MM.1S (cell line): Measurements from ENCODE around the gene HCN1.

Source experiments
- EZH2 ChIP-seq: fragments of 300-600 bp; sonication (generic); optimal IDR thresholded peaks from 2 replicates; pipeline ENCODE3; 2017; ENCODE audit warnings: low read depth, mild to moderate bottlenecking, antibody characterized with exemption, low read length, mixed read lengths
- EZH2phosphoT487 ChIP-seq: fragments of 300-600 bp; sonication (generic); IDR thresholded peaks from 2 replicates; pipeline ENCODE4 v1.6.1; 2018; ENCODE audit warnings: antibody characterized with exemption, low read length
- TF ChIP-seq, protein P1 (sequence below): fragments of 300-600 bp; sonication (generic); IDR thresholded peaks from 2 replicates; pipeline ENCODE4 v1.5.1; 2016; ENCODE audit warnings: antibody characterized with exemption, low read length, mixed read lengths

DNA sequence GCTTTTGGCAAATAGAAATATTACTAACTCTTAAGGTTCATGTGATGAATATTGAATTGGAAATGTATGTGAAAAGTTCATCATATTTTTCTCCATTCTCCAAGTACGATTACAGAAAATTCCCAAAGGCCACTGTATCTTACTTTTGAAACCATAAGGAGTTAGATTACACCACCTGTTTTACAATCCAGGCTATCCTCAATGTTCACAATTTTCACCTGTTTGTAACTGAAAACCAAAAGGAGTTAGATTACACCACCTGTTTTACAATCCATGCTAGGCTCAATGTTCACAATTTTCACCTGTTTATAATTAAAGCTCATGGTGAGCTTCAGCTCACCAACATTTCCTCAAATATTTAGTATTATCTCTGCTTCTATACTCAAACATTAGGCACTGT lies 188.0 kb downstream of the HCN1 start:
- TF ChIP-seq, protein P1, sequence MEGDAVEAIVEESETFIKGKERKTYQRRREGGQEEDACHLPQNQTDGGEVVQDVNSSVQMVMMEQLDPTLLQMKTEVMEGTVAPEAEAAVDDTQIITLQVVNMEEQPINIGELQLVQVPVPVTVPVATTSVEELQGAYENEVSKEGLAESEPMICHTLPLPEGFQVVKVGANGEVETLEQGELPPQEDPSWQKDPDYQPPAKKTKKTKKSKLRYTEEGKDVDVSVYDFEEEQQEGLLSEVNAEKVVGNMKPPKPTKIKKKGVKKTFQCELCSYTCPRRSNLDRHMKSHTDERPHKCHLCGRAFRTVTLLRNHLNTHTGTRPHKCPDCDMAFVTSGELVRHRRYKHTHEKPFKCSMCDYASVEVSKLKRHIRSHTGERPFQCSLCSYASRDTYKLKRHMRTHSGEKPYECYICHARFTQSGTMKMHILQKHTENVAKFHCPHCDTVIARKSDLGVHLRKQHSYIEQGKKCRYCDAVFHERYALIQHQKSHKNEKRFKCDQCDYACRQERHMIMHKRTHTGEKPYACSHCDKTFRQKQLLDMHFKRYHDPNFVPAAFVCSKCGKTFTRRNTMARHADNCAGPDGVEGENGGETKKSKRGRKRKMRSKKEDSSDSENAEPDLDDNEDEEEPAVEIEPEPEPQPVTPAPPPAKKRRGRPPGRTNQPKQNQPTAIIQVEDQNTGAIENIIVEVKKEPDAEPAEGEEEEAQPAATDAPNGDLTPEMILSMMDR, result no peak
- TF ChIP-seq EZH2 (no peak), EZH2phosphoT487 (no peak)
